ENCODE data around the gene DLL3.

DLL3 gene

DNA sequence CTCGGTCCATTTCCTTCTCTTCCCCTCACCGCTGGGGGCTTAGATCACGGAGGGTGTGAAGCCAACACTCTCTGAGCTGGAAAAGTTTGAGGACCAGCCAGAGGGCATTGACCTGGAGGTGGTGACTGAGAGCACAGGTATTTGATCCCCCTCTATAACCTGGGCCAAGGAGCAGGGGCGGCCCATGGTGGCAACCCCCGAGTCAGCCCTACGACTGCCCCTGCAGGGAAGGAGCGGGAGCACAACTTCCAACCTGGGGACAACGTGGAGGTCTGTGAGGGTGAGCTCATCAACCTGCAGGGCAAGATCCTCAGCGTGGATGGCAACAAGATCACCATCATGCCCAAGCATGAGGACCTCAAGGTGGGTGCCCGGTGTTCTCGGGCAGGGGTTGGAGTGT lies 29.7 kb upstream of the DLL3 start:
- TF ChIP-seq, protein P1, sequence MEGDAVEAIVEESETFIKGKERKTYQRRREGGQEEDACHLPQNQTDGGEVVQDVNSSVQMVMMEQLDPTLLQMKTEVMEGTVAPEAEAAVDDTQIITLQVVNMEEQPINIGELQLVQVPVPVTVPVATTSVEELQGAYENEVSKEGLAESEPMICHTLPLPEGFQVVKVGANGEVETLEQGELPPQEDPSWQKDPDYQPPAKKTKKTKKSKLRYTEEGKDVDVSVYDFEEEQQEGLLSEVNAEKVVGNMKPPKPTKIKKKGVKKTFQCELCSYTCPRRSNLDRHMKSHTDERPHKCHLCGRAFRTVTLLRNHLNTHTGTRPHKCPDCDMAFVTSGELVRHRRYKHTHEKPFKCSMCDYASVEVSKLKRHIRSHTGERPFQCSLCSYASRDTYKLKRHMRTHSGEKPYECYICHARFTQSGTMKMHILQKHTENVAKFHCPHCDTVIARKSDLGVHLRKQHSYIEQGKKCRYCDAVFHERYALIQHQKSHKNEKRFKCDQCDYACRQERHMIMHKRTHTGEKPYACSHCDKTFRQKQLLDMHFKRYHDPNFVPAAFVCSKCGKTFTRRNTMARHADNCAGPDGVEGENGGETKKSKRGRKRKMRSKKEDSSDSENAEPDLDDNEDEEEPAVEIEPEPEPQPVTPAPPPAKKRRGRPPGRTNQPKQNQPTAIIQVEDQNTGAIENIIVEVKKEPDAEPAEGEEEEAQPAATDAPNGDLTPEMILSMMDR (IDR thresholded peaks at IDR 0.05; ENCODE audit: low read depth, low read length, missing control alignments) = no peak
- Histone ChIP-seq H3K36me3 (replicated peaks) (peaks cover 96% of the 10 kb centered on the region), H3K27me3 (replicated peaks) (no peaks in the 10 kb centered on the region), H3K27ac (no peak overlapping the region), H3K4me3 (ENCODE audit: low read depth, low read length) (no peak overlapping the region)
- in situ Hi-C loops (cut with HindIII; ENCODE audit: low pct_ligation_motif_present, low sequenced_read_pairs) = no loop called here
- no peak for DNase-seq

DNA sequence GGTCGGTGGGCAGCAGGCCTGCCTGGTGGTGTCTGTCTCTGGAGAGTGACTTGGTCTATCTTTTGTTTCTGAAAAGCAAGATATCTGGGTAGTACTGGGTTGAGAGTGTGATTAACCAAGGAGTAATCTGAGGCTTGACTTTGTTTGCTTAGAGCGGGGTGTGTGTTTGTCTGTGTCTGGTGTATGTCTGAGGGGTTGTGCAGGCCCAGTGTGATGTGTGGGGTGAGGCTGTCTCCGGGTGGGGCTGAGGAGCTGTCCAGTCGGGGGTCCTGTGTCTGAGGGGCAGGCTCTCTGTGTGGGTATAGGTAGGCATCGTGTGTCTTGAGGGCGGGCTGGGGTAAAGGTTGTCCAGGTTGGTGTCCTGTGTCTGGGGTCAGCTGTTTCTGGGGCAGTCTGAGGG lies 29.2 kb upstream of the DLL3 start:
- H3K4me3 ChIP-seq (ENCODE audit: low read depth, low read length) = no peak overlapping the region
- in situ Hi-C loops (cut with HindIII; ENCODE audit: low pct_ligation_motif_present, low sequenced_read_pairs) = no loop called here
- DNase-seq = no peak
- H3K27ac ChIP-seq = no peak overlapping the region
- H3K36me3 ChIP-seq (replicated peaks) = peaks cover 98% of the 10 kb centered on the region
- H3K27me3 ChIP-seq (replicated peaks) = no peaks in the 10 kb centered on the region
- TF ChIP-seq, protein P1 (IDR thresholded peaks at IDR 0.05; ENCODE audit: low read depth, low read length, missing control alignments) = no peak

DNA sequence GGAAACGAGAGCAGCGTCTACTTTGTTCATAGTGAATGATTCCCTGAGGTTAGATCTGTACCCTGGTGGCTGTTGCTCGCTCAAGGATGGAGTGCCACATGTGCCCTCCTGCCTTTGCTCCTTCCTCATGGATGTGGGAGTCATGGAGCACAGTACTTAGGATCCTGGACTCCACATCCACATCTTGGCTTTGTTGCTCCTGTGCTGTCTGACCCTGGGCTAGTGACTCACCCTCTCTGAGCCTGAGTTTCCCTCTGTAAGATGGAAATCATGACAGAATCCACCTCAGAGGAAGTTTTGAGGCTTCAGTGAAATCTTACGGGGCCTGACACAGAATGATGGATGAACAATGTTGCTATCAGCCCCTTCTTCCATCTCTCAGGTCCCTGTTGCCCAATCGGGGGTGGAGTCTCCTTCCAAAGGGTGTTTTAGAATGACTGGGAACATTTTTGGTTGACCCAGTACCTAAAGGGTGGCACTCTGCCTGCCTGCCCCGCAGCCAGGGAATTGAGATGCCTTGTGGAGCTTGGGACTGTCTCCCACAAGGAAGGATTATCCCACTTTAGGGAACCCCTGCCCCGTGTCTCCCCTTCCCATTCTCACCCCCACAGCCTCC lies 27.9 kb upstream of the DLL3 start:
- Histone ChIP-seq H3K27ac (no peak overlapping the region), H3K4me3 (ENCODE audit: low read depth, low read length) (no peak overlapping the region), H3K36me3 (replicated peaks) (peaks cover 93% of the 10 kb centered on the region), H3K27me3 (replicated peaks) (no peaks in the 10 kb centered on the region)
- TF ChIP-seq, protein P1 (IDR thresholded peaks at IDR 0.05; ENCODE audit: low read depth, low read length, missing control alignments) = no peak
- DNase-seq = peak; percentile 11
- in situ Hi-C loops (cut with HindIII; ENCODE audit: low pct_ligation_motif_present, low sequenced_read_pairs) = no loop called here

DNA sequence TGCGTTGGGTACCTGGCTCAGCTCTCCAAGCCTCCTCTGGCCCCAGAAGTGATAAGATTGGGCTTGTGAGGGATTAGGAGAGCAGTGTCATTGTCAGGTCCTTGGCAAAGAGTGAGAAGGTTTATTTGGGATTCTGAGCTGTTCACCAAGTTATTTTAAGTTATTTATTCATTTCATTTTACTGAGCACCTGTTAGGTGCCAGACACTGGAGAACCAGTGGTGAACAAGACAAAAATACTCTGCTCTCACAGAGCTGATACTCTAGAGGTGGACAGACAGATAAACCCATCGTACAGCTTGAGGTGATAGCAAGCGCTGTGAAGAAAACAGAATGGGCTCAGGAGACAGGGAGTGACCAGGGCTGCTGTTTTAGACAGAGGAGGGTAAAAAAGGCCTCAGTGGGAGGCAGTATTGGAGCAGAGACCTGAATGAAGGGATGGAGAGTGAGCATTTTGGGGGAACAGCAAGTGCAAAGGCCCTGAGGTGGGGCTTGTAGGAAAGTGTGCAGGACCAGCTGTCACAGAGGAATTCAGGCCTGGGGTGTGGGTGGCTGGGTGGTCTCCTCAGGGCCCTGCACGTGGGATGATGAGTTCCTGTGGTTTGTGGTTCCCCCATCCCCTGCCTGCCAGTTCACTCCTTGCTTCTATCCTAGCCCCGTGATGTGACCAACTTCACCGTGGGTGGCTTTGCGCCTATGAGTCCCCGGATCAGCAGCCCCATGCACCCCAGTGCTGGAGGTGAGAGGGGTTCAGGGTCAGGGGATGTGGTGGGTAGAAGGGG lies 26.8 kb upstream of the DLL3 start:
- TF ChIP-seq, protein P1 (IDR thresholded peaks at IDR 0.05; ENCODE audit: low read depth, low read length, missing control alignments) = no peak
- H3K36me3 ChIP-seq (replicated peaks) = peaks cover 94% of the 10 kb centered on the region

DNA sequence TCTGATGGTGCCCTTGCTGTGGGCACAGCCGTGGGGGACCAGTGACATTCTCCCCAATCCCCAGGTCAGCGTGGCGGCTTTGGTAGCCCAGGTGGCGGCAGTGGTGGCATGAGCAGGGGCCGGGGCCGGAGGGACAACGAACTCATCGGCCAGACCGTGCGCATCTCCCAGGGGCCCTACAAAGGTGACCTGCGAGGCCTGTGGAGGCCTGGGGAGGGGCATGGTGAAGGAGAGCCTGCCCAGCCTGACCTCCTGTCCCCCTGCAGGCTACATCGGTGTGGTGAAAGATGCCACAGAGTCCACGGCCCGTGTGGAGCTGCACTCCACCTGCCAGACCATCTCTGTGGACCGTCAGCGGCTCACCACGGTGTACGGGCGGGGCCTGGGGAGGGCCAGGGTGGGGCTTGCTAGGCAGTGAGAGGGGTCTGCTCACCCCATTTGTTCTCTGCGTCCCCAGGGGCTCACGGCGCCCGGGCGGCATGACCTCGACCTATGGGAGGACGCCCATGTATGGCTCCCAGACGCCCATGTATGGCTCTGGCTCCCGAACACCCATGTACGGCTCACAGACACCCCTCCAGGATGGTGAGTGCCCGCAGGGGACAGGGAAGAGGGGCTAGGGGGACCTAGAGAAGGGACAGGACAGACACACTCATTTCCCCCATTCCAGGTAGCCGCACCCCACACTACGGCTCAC lies 25.9 kb upstream of the DLL3 start:
- Histone ChIP-seq H3K4me3 (ENCODE audit: low read depth, low read length) (no peak overlapping the region), H3K27me3 (replicated peaks) (no peaks in the 10 kb centered on the region), H3K36me3 (replicated peaks) (peaks cover 87% of the 10 kb centered on the region), H3K27ac (no peak overlapping the region)
- TF ChIP-seq, protein P1 (IDR thresholded peaks at IDR 0.05; ENCODE audit: low read depth, low read length, missing control alignments) = no peak
- no peak for DNase-seq
- in situ Hi-C loops (cut with HindIII; ENCODE audit: low pct_ligation_motif_present, low sequenced_read_pairs) = no loop called here

More for the DNA sequence above, 26.8 kb upstream of the DLL3 start:
- no peak overlapping the region for H3K27ac ChIP-seq
- DNase-seq = no peak
- no peaks in the 10 kb centered on the region for H3K27me3 ChIP-seq (replicated peaks)
- no peak overlapping the region for H3K4me3 ChIP-seq (ENCODE audit: low read depth, low read length)
- in situ Hi-C loops (cut with HindIII; ENCODE audit: low pct_ligation_motif_present, low sequenced_read_pairs) = no loop called here

All from brain microvascular endothelial cell (primary cell).